Endothelial cell of umbilical vein (primary cell): ENCODE results near the gene LMAN1L. TPM values are rescaled to one million over a fixed set of nuclear protein-coding genes. Genes with fewer than 3 reads are reported as not detected.

Experiments used
- BruUV-seq: library from RNA; stranded (reverse); fragments of 400-500 nt; replicated peaks from 2 replicates; lab custom pipeline; 2021; lab: Mats Ljungman, UMichigan
- CTCF ChIA-PET: fragments of 300-600, 350-600 bp; sonication (Branson Sonifier 250); formaldehyde crosslinking; loops from one replicate; lab custom pipeline; 2021; ENCODE audit warnings: antibody characterized with exemption, inconsistent platforms; lab: Charles Lee
- POLR2A ChIA-PET: fragments of 300-600, 350-600 bp; sonication (Branson Sonifier 250); formaldehyde crosslinking; loops from one replicate; lab custom pipeline; 2021; ENCODE audit warnings: antibody characterized with exemption, inconsistent platforms; lab: Charles Lee
- DNase-seq: peaks from one replicate; pipeline ENCODE4 v3.0.0-alpha.2; 2011; ENCODE audit warnings: low read depth, low spot score
- FAIRE-seq: peaks from 2 replicates; lab custom pipeline; 2011; peaks lifted over from hg19 to GRCh38; lab: Jason Lieb, UNC
- H2AFZ ChIP-seq: 2 replicates; pipeline ENCODE4 v1.6.0; 2012; ENCODE audit warnings: low read depth, low read length, control low read depth, inconsistent platforms
- H3K27ac ChIP-seq: 2 replicates; pipeline ENCODE4 v1.5.1; 2011; ENCODE audit warnings: low read depth, mild to moderate bottlenecking, control low read depth, low read length, moderate library complexity; ENCODE audit not compliant: insufficient read depth
- H3K27me3 ChIP-seq, 2 experiments: 2 replicates each; pipeline versions ENCODE4 v1.6.0 to v1.6.1; 2011; ENCODE audit warnings: low read length in 2 of 2, mixed read lengths in 1 of 2; ENCODE audit not compliant: control insufficient read depth in 2 of 2, insufficient read depth in 2 of 2
- H3K36me3 ChIP-seq, 2 experiments: 2 replicates in 1 of 2; 3 replicates in 1 of 2; pipeline ENCODE4 v1.5.1; 2011; ENCODE audit warnings: low read length in 2 of 2, mild to moderate bottlenecking in 1 of 2, moderate library complexity in 1 of 2; ENCODE audit not compliant: control insufficient read depth in 2 of 2, insufficient read depth in 2 of 2; ENCODE audit errors: extremely low read depth in 1 of 2
- H3K4me1 ChIP-seq: 3 replicates; pipeline ENCODE4 v1.5.1; 2011; ENCODE audit warnings: mild to moderate bottlenecking, low read length; ENCODE audit not compliant: control insufficient read depth, insufficient read depth; ENCODE audit errors: extremely low read depth
- H3K4me2 ChIP-seq: 2 replicates; pipeline ENCODE4 v1.6.1; 2011; ENCODE audit warnings: low read length, control low read depth, mixed read lengths; ENCODE audit not compliant: insufficient read depth
- H3K4me3 ChIP-seq, 3 experiments: fragments of 200-600 bp in 1 of 3; sonication (generic), shearing (Covaris generic) in 1 of 3; replicated peaks in 1 of 3; 2 replicates each; pipeline ENCODE4 v1.5.1; 2011 to 2016; ENCODE audit warnings: control low read depth in 3 of 3, low read length in 3 of 3, mild to moderate bottlenecking in 2 of 3, inconsistent platforms in 1 of 3, low read depth in 1 of 3, moderate library complexity in 1 of 3; ENCODE audit not compliant: insufficient read depth in 1 of 3
- H3K79me2 ChIP-seq: 2 replicates; pipeline ENCODE4 v1.6.0; 2012; ENCODE audit warnings: low read length, inconsistent platforms; ENCODE audit not compliant: control insufficient read depth, insufficient read depth
- H3K9ac ChIP-seq: replicated peaks from 2 replicates; pipeline ENCODE3; 2011; ENCODE audit warnings: low read length, control low read depth; ENCODE audit not compliant: insufficient read depth; ENCODE audit errors: extremely low read depth
- H3K9me1 ChIP-seq: replicated peaks from 3 replicates; pipeline ENCODE4 v1.6.0; 2011; ENCODE audit warnings: mild to moderate bottlenecking, low read length; ENCODE audit not compliant: control insufficient read depth, insufficient read depth; ENCODE audit errors: extremely low read depth
- H3K9me3 ChIP-seq: replicated peaks from 2 replicates; pipeline ENCODE4 v1.5.1; 2012; ENCODE audit warnings: low read length, inconsistent platforms; ENCODE audit not compliant: control insufficient read depth, insufficient read depth
- H4K20me1 ChIP-seq: replicated peaks from 2 replicates; pipeline ENCODE3; 2011; ENCODE audit warnings: mild to moderate bottlenecking, low read length; ENCODE audit not compliant: control insufficient read depth, insufficient read depth; ENCODE audit errors: extremely low read depth
- EZH2 ChIP-seq: IDR thresholded peaks from 2 replicates; pipeline ENCODE4 v1.6.1; 2012; ENCODE audit warnings: borderline replicate concordance, low read depth, mild to moderate bottlenecking, moderate library complexity, low read length, inconsistent platforms; ENCODE audit not compliant: severe bottlenecking
- FOS ChIP-seq: IDR thresholded peaks from 2 replicates; pipeline ENCODE4 v1.6.1; 2011; ENCODE audit warnings: mild to moderate bottlenecking, low read length, moderate library complexity, borderline replicate concordance; ENCODE audit not compliant: insufficient read depth
- GATA2 ChIP-seq: IDR thresholded peaks from 2 replicates; pipeline ENCODE4 v1.7.0; 2011; ENCODE audit warnings: low read depth, mild to moderate bottlenecking, moderate library complexity, mixed read lengths, low read length; ENCODE audit not compliant: insufficient read length, insufficient read depth
- JUN ChIP-seq: IDR thresholded peaks from 2 replicates; pipeline ENCODE4 v1.6.1; 2011; ENCODE audit warnings: borderline replicate concordance, low read depth; ENCODE audit not compliant: insufficient read length, insufficient read depth
- MYC ChIP-seq: IDR thresholded peaks from one replicate; pipeline ENCODE4 v1.6.1; 2011; ENCODE audit warnings: mild to moderate bottlenecking, low read depth, low read length
- POLR2A ChIP-seq: IDR thresholded peaks from 2 replicates; pipeline ENCODE4 v1.6.1; 2012; ENCODE audit warnings: low read depth, mild to moderate bottlenecking, control low read depth, low read length
- dilution Hi-C: fragments of 300-500 bp; cut with MboI; formaldehyde crosslinking; loops from one replicate; pipeline ENCODE4 v1.15.0; 2019; ENCODE audit warnings: low sequenced_read_pairs; ENCODE audit not compliant: extremely low pct_ligation_motif_present
- intact Hi-C: fragments of 100-400 bp; cut with micrococcal nuclease; formaldehyde crosslinking; loops from one replicate; pipeline ENCODE4 v1.10.0; 2022
- polyA plus RNA-seq, 4 experiments: library from polyadenylated mRNA; depleted of rRNA in 3 of 4; stranded (reverse) in 3 of 4; unstranded in 1 of 4; fragments of >200 nt; gene quantifications; 2 replicates each; pipeline versions ENCODE4 v1.2.1 to v1.2.3, GENCODE V29; 2011 to 2012; ENCODE audit warnings: missing spikeins in 1 of 4
- total RNA-seq: library from RNA; stranded (reverse); gene quantifications from 2 replicates; pipeline ENCODE4 v1.2.3, GENCODE V29; 2021
- TF ChIP-seq, protein P1 (sequence below): IDR thresholded peaks from 2 replicates; pipeline ENCODE4 v1.6.1; 2011; ENCODE audit not compliant: insufficient read depth, insufficient read length

LMAN1L gene
- total and polyA plus RNA-seq, 2 donors (not counting 3 experiments of a cell fraction or from before 2014, with no cell fraction given), result not detected

DNA sequence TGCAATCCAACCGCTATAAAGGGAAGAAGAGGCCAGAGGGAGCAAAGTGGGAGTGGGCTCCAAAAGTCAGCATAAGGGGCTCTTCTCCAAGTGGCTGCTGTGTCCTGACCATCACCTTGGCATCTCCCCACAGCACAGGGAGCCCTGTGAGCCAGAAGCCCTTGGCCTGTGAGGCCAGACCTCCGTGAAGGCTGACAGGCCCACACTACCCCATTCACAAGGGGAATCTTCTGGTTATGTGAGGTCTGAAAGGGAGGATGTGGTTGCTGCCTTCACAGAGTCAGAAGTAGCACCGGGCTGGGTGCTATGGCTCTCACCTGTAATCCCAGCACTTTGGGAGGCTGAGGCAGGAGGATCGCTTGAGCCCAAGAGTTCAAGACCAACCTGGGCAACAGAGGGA is 32.9 kb downstream of the LMAN1L start:
- Histone ChIP-seq H3K4me2 (no peak overlapping the region), H3K4me1 (peaks cover 11% of the 10 kb centered on the region), H3K27ac (no peak overlapping the region), H3K36me3 (peaks cover 3 to 26% of the 10 kb centered on the region in 2 experiments), H3K4me3 (no peak overlapping the region), H3K9me3 (no peaks in the 10 kb centered on the region), H3K27me3 (no peaks in the 10 kb centered on the region), H4K20me1 (no peaks in the 10 kb centered on the region), H3K9me1 (no peaks in the 10 kb centered on the region), H2AFZ (no peak overlapping the region), H3K79me2 (peaks cover 2% of the 10 kb centered on the region), H3K9ac (no peak overlapping the region)
- no TSS peak for BruUV-seq
- no peak for DNase-seq
- no peak for FAIRE-seq
- dilution Hi-C loops, result no loop called here
- POLR2A ChIA-PET, result interaction anchor here (1.1 kb wide), 1 partner anchor 61 kb away, joined by 3 read pairs; no protein-coding TSS in a partner anchor
- intact Hi-C loops, result no loop called here
- TF ChIP-seq POLR2A, result no peak
- TF ChIP-seq, protein P1, sequence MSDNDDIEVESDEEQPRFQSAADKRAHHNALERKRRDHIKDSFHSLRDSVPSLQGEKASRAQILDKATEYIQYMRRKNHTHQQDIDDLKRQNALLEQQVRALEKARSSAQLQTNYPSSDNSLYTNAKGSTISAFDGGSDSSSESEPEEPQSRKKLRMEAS, result no peak
- no peak for TF ChIP-seq FOS
- no peak for TF ChIP-seq JUN
- CTCF ChIA-PET, result interaction anchor here (1.2 to 5.3 kb wide), 3 partner anchors 12 to 56 kb away, joined by 3 to 37 read pairs (median 3); no protein-coding TSS in a partner anchor

DNA sequence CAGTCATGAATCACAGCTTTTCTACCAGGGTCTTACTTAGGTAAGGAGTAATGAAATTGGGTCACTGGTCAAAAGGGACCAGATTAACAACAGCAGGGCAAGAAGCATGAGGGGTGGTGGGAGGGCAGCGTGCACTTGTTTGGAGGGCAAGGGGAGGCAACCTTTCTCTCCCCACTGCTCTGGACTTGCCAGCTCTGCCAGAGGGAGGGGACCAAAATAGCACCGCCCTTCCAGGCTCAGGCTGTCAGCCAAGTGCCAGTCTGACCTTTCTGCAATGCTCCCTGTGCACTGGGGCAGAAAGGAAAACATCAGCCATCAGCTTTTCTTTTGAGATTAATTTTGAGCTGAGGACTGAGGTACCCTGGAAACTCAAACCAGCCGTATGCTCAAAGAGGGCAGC is 34.8 kb downstream of the LMAN1L start:
- BruUV-seq, result no TSS peak

More for the DNA sequence above, 34.8 kb downstream of the LMAN1L start:
- FAIRE-seq (no peak), DNase-seq (no peak)
- H3K27me3 ChIP-seq, result no peaks in the 10 kb centered on the region
- H4K20me1 ChIP-seq, result no peaks in the 10 kb centered on the region
- peaks cover 11 to 43% of the 10 kb centered on the region in 2 experiments for H3K36me3 ChIP-seq
- no peaks in the 10 kb centered on the region for H3K9me3 ChIP-seq
- no peak overlapping the region for H3K4me3 ChIP-seq
- peaks cover 9% of the 10 kb centered on the region for H3K4me1 ChIP-seq
- H3K79me2 ChIP-seq, result no peaks in the 10 kb centered on the region
- dilution Hi-C loops (no loop called here), intact Hi-C loops (no loop called here)
- H3K4me2 ChIP-seq, result no peak overlapping the region
- H3K9me1 ChIP-seq, result no peaks in the 10 kb centered on the region
- POLR2A ChIA-PET, result interaction anchor here (0.7 kb wide), 1 partner anchor 30 kb away, joined by 4 read pairs; no protein-coding TSS in a partner anchor
- H3K9ac ChIP-seq, result no peak overlapping the region
- CTCF ChIA-PET, result interaction anchor here (1.7 kb wide), 1 partner anchor 54 kb away, joined by 9 read pairs; no protein-coding TSS in a partner anchor
- TF ChIP-seq, protein P1, result no peak
- TF ChIP-seq MYC (no peak), FOS (no peak), POLR2A (no peak), JUN (no peak), GATA2 (no peak), EZH2 (no peak)
- H3K27ac ChIP-seq, result no peak overlapping the region
- no peak overlapping the region for H2AFZ ChIP-seq
